Spleen (tissue), 7 donors: Measurements from ENCODE around the gene CTDSP2.

Source experiments
- POLR2A ChIP-seq, 3 donors: fragments of 450-650 bp; IDR thresholded peaks; one replicate each; pipeline ENCODE4 v1.5.1; 2017; ENCODE audit warnings: antibody characterized with exemption in 3 of 3, mild to moderate bottlenecking in 1 of 3
- TF ChIP-seq, protein P1 (sequence below), 11 experiments: fragments of 200-600 bp in 7 of 11; fragments of 450-650 bp in 4 of 11; sonication (generic) in 4 of 11; IDR thresholded peaks in 8 of 11; conservative IDR thresholded peaks in 3 of 11; 1 replicate in 7 of 11; 2 replicates in 4 of 11; pipeline versions ENCODE4 v1.4.0 to v1.8.0; 2016 to 2021; ENCODE audit warnings: antibody characterized with exemption in 11 of 11, inconsistent platforms in 4 of 11, mild to moderate bottlenecking in 1 of 11
- donor health status: DM: no; HTN: no; CAD: no; lungs with moderate emphysema.
- donor health status: DM: no; HTN: no; CAD: no.
- donor health status: DM: no; HTN: no; CAD: no.

DNA sequence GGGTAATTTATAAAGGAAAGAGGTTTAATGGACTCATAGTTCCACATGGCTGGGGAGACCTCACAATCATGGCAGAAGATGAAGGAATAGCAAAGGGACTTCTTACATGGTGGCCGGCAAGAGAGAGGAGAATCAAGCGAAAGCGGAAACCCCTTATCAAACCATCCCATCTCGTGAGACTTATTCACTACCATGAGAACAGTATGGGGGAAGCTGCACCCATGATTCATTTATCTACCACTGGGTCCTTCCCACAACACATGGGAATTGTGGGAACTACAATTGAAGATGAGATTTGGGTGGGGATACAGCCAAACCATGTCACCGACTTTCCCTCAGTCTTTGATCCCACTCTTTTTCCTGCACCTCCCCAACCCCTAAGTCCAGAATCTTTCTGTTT lies 12.6 kb upstream of the CTDSP2 start:
- no peak for TF ChIP-seq POLR2A (IDR thresholded peaks at IDR 0.05)
- TF ChIP-seq, protein P1, sequence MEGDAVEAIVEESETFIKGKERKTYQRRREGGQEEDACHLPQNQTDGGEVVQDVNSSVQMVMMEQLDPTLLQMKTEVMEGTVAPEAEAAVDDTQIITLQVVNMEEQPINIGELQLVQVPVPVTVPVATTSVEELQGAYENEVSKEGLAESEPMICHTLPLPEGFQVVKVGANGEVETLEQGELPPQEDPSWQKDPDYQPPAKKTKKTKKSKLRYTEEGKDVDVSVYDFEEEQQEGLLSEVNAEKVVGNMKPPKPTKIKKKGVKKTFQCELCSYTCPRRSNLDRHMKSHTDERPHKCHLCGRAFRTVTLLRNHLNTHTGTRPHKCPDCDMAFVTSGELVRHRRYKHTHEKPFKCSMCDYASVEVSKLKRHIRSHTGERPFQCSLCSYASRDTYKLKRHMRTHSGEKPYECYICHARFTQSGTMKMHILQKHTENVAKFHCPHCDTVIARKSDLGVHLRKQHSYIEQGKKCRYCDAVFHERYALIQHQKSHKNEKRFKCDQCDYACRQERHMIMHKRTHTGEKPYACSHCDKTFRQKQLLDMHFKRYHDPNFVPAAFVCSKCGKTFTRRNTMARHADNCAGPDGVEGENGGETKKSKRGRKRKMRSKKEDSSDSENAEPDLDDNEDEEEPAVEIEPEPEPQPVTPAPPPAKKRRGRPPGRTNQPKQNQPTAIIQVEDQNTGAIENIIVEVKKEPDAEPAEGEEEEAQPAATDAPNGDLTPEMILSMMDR (IDR thresholded peaks at IDR 0.05 in 8 of 11, conservative IDR thresholded peaks at IDR 0.05 in 3 of 11): no peak
